GM12892 (cell line): ENCODE data around the gene FILIP1.

Source experiments
- POLR2A ChIP-seq: IDR thresholded peaks from 2 replicates; pipeline ENCODE4 v1.6.1; 2011; ENCODE audit warnings: low read depth, low read length, control low read depth
- POLR2AphosphoS5 ChIP-seq: IDR thresholded peaks from 2 replicates; pipeline ENCODE4 v1.6.1; 2011; ENCODE audit warnings: low read depth, low read length, control low read depth

DNA sequence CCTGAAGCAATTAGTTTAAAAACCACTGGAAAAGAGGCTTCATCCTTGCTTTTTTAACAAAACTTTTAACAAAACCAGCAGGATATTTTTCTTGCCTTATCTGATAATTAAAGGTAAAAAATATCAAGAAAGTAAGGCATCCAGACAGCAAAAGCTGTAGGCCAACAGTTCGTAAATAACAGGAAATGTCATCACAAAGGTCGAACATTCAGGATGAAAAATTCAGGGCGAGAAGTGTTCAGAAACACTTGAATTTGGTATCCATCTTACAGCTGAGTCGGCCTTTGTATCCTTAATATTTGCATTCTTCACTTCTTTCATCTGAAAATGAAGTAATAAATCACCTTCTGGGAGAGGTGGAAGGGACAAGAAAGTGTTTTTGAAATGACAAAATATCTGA is 8.2 kb upstream of the FILIP1 start:
- TF ChIP-seq POLR2AphosphoS5 (no peak), POLR2A (no peak)
